Measurements from ENCODE around the gene KAZN. TPM values are rescaled to one million over a fixed set of nuclear protein-coding genes. Genes with fewer than 3 reads are reported as not detected.
A peak's percentile ranks its signal among the peaks of the same experiment; 100 is the strongest.

Gene KAZN
- total RNA-seq, 1 donor from 2014 or later: 11.6 TPM

DNA sequence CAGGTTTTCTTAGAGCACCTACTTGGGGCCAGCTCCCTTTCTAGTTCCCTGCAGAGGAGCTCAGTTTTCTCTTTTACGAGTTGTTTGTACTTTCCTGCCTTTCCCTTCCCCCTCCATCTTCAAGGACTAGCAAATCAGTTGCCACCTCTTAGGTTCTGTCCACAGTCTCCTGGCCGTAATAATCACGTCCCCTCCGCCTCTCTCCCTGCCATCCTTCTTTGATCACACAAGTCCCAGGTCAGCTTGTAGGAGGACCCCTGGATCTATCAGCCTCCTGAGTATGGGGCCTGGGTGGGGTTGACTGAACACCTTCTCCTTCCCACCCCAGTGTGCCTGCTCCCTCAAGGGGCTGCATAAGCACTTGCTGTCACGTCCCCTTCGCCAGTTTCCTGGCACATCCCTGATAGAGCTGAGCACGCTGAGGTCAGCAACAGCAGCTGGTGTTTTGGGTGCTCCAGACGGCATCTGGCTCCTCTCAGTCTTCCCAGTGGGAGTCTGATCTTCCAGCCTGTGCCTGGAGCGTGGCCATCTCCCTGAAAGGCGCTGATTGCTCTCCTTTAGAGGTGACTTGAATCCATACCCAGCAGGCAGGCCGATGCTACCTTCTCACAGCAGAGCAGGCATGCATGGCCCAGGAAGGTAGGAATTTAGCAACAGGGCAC, 338.9 kb downstream of the KAZN start:
- Mint-ChIP-seq H3K9me3 (no peaks in the 10 kb centered on the region), H3K27ac (ENCODE audit: unreplicated experiment) (peak overlapping the region; percentile 19), H3K27me3 (ENCODE audit: low read depth) (peaks cover 2% of the 10 kb centered on the region), H3K4me1 (peaks cover 11% of the 10 kb centered on the region), H3K4me3 (no peak overlapping the region), H3K36me3 (ENCODE audit: low read depth) (no peaks in the 10 kb centered on the region)
- DNase-seq (ENCODE audit: low read depth, low spot score): no peak
- TF ChIP-seq, protein P1, sequence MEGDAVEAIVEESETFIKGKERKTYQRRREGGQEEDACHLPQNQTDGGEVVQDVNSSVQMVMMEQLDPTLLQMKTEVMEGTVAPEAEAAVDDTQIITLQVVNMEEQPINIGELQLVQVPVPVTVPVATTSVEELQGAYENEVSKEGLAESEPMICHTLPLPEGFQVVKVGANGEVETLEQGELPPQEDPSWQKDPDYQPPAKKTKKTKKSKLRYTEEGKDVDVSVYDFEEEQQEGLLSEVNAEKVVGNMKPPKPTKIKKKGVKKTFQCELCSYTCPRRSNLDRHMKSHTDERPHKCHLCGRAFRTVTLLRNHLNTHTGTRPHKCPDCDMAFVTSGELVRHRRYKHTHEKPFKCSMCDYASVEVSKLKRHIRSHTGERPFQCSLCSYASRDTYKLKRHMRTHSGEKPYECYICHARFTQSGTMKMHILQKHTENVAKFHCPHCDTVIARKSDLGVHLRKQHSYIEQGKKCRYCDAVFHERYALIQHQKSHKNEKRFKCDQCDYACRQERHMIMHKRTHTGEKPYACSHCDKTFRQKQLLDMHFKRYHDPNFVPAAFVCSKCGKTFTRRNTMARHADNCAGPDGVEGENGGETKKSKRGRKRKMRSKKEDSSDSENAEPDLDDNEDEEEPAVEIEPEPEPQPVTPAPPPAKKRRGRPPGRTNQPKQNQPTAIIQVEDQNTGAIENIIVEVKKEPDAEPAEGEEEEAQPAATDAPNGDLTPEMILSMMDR (conservative IDR thresholded peaks at IDR 0.05): no peak

DNA sequence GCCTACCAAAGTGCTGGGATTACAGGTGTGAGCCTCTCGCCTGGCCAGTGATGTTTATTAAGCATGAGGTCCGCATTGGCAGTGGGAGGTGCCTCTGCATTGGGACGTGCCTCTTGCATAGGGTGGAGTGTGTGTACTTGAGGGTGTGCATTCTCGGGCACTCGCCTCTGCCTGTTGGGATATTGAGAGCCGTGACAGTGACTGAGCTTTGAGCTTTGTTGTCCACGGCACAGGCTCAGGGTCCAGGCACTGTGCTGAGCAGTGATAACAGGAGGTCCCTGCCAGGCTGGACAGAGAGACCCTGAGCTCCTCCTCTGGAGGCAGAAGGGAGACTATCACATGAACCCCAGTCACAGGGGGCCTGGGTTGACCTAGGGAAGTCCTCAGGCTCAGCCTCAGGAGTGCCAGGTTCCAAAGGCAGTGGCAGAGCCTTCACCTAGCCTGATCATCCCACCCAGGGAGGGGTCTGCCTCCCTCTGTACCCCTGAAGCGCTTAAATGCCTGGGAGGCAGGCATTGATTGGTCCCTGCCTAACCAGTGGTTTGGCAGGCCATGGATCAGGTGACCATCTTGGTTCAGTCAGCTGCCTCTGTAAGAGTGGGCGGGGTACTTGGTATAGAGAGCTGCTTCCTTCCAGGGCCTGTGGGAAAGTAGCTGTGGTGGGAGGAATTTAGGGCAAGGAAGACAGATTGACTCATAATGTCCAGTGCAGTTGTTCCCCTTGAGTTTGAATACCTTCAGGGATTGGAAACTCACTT, 341.2 kb downstream of the KAZN start:
- Mint-ChIP-seq H3K27ac (ENCODE audit: unreplicated experiment) (no peak overlapping the region), H3K36me3 (ENCODE audit: low read depth) (no peaks in the 10 kb centered on the region), H3K27me3 (ENCODE audit: low read depth) (peaks cover 2% of the 10 kb centered on the region), H3K4me3 (no peak overlapping the region), H3K9me3 (no peaks in the 10 kb centered on the region), H3K4me1 (peaks cover 29% of the 10 kb centered on the region)
- TF ChIP-seq, protein P1 (conservative IDR thresholded peaks at IDR 0.05): no peak
- DNase-seq (ENCODE audit: low read depth, low spot score): no peak

DNA sequence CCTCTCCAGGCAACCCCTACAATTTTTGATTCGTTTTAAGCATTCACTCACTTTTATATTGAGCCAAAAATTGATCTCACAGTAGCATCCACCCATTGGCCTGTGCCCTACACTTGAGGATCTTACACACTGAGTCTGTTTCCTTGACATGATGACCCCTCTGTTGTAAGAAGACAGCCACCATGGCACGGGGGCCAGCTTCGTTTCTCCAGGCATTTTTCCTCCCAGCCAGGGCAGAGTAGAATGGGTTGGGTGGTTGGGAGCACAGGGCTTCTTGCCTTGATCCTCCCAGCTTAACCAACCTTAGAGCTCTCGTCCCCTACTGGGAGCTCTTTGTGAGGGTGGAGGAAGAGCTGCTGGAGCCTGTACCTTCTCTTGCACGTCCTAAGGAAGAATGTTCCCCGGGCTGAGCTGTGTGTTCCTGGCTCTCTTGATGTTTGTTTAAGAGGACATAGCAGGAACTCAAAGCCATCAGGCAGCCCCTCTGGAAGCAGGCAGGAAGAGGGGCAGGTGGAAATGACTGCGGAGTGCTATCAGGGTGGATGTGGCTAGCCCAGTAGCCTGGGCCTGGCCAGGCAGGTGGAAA, 341.9 kb downstream of the KAZN start:
- peaks cover 32% of the 10 kb centered on the region for H3K4me1 Mint-ChIP-seq
- no peak overlapping the region for H3K4me3 Mint-ChIP-seq
- H3K27me3 Mint-ChIP-seq (ENCODE audit: low read depth): peaks cover 2% of the 10 kb centered on the region
- TF ChIP-seq, protein P1 (conservative IDR thresholded peaks at IDR 0.05): no peak
- DNase-seq (ENCODE audit: low read depth, low spot score): no peak
- peak overlapping the region; percentile 4 for H3K27ac Mint-ChIP-seq (ENCODE audit: unreplicated experiment)
- H3K9me3 Mint-ChIP-seq: no peaks in the 10 kb centered on the region
- H3K36me3 Mint-ChIP-seq (ENCODE audit: low read depth): no peaks in the 10 kb centered on the region

DNA sequence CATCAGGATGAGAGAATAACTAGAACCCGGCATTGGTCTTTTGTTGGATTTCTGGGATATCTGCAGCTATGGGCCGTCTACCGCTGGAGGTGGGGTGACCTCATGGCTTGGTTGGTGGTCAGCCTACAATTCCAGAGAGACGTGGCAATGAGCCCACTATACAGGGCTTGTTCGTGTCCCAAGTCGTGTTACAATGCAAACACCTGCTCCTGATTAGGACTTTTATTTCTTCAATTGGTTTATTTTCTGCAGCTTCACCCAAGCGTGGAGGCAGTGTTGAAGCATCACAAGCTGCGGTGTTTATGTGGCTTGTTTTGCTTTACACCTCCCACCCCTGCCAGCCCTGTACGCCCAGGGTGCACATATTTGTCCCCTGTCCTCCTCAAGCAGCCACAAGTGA, 343.4 kb downstream of the KAZN start:
- Mint-ChIP-seq H3K4me3 (no peak overlapping the region), H3K27ac (ENCODE audit: unreplicated experiment) (no peak overlapping the region)

DNA sequence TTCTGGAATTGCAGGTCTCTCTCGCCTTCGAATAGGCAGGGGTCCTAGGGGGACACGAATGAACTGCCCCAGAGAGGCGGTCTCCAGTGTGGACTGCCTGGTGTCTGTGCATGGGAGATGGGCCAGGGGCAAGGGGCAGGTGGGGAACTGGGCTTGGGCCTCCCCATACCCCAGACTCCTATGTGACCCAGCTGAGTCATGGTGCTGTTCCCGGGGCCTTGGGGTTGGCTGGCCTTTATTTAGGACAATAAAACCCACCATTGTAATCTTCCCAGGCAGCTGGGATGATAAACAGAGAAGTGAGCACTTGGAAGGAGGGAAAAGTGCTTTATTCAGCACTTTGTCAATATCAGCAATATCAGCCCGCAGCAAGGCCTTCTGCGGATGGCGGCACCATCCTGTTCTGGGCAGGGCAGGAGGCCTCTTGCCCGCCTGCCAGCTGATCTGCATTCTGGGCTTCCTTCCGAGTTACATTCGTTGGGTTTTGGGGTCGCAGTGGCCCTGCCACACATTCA, 346.0 kb downstream of the KAZN start:
- H3K27ac Mint-ChIP-seq (ENCODE audit: unreplicated experiment): no peak overlapping the region
- peaks cover 43% of the 10 kb centered on the region for H3K4me1 Mint-ChIP-seq

More for the DNA sequence above, 343.4 kb downstream of the KAZN start:
- Mint-ChIP-seq H3K9me3 (no peaks in the 10 kb centered on the region), H3K27me3 (ENCODE audit: low read depth) (peaks cover 2% of the 10 kb centered on the region), H3K36me3 (ENCODE audit: low read depth) (no peaks in the 10 kb centered on the region), H3K4me1 (peaks cover 41% of the 10 kb centered on the region)
- no peak for DNase-seq (ENCODE audit: low read depth, low spot score)
- TF ChIP-seq, protein P1 (conservative IDR thresholded peaks at IDR 0.05): no peak

More for the DNA sequence above, 346.0 kb downstream of the KAZN start:
- Mint-ChIP-seq H3K9me3 (no peaks in the 10 kb centered on the region), H3K27me3 (ENCODE audit: low read depth) (peaks cover 2% of the 10 kb centered on the region), H3K36me3 (ENCODE audit: low read depth) (no peaks in the 10 kb centered on the region), H3K4me3 (no peak overlapping the region)
- TF ChIP-seq, protein P1 (conservative IDR thresholded peaks at IDR 0.05): no peak
- DNase-seq (ENCODE audit: low read depth, low spot score): no peak

Measured in neural crest cell (in vitro differentiated cells).